GM19455 (cell line): ENCODE data around the gene PXDC1.
"Not testable (repeated sequence)": the region's sequence is repeated elsewhere in the genome, so short reads cannot be mapped to it uniquely, and the experiment has no call there.

Experiments
- ATAC-seq: cut with Tn5 transposase; IDR thresholded peaks from one replicate; pipeline ENCODE4 v1.9.1; 2021; ENCODE audit not compliant: unreplicated experiment

Gene PXDC1

GRCh38 chr6:3784423-3784822 lies 32.9 kb upstream of the PXDC1 start:
- no peak for ATAC-seq

GRCh38 chr6:3782876-3783832 lies 31.6 kb upstream of the PXDC1 start:
- no peak for ATAC-seq

GRCh38 chr6:3781504-3781903 lies 30.0 kb upstream of the PXDC1 start:
- ATAC-seq, result no peak

- no peak for ATAC-seq
These were observed 28.0 kb upstream of the PXDC1 start for GRCh38 chr6:3779574-3779849.

- no peak for ATAC-seq
These were observed 27.4 kb upstream of the PXDC1 start for GRCh38 chr6:3778701-3779573.

- no peak for ATAC-seq
These were observed 26.4 kb upstream of the PXDC1 start for GRCh38 chr6:3777730-3778461.

- no peak for ATAC-seq
These were observed 25.5 kb upstream of the PXDC1 start for GRCh38 chr6:3776881-3777507.

GRCh38 chr6:3775847-3776246 lies 24.3 kb upstream of the PXDC1 start:
- no peak for ATAC-seq

GRCh38 chr6:3775386-3775785 lies 23.9 kb upstream of the PXDC1 start:
- ATAC-seq, result no peak

- ATAC-seq, result no peak
These were observed 22.3 kb upstream of the PXDC1 start for GRCh38 chr6:3773678-3774298.

GRCh38 chr6:3772127-3772999 lies 20.9 kb upstream of the PXDC1 start:
- not testable (repeated sequence) for ATAC-seq

- ATAC-seq, result no peak
These were observed 20.0 kb upstream of the PXDC1 start for GRCh38 chr6:3771407-3772011.

GRCh38 chr6:3770023-3770720 lies 18.7 kb upstream of the PXDC1 start:
- no peak for ATAC-seq

GRCh38 chr6:3769610-3770009 lies 18.1 kb upstream of the PXDC1 start:
- ATAC-seq, result no peak

GRCh38 chr6:3768502-3768901 lies 17.0 kb upstream of the PXDC1 start:
- no peak for ATAC-seq

GRCh38 chr6:3767483-3767882 lies 16.0 kb upstream of the PXDC1 start:
- not testable (repeated sequence) for ATAC-seq

- no peak for ATAC-seq
These were observed 14.7 kb upstream of the PXDC1 start for GRCh38 chr6:3766214-3766613.

GRCh38 chr6:3765415-3765814 lies 13.9 kb upstream of the PXDC1 start:
- ATAC-seq, result no peak
